GM18526 (cell line): ENCODE measurements around the gene GALK2.

Experiments used
- POLR2A ChIP-seq: IDR thresholded peaks from 3 replicates; pipeline ENCODE4 v1.6.1; 2011; ENCODE audit not compliant: insufficient read length; ENCODE audit errors: extremely low read depth

Gene GALK2

DNA sequence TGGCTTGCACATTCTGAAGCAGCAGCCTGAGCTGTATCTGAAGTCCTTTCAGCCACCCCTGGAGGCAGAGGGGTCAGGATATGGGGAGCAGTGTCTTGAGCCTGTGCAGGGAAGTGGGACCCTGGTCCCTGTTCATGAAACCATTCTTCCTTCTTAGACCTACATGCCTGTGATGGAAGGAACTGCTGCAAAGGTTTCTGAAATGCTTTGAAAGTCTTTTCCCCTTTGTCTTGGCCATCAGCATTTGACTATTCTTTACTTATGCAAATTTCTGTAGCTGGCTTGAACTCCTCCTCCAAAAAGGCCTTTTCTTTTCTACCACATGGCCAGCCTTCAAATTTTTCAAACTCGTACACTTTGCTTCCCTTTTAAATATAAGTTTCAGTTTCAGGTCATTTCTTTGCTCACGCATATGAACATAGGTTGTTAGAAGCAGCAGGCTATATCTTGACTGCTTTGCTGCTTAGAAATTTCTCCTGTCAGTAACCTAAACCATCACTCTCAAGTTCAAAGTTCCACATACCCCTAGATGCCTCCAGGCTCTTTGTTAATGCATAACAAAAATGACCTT is 62.3 kb downstream of the GALK2 start:
- no peak for TF ChIP-seq POLR2A

DNA sequence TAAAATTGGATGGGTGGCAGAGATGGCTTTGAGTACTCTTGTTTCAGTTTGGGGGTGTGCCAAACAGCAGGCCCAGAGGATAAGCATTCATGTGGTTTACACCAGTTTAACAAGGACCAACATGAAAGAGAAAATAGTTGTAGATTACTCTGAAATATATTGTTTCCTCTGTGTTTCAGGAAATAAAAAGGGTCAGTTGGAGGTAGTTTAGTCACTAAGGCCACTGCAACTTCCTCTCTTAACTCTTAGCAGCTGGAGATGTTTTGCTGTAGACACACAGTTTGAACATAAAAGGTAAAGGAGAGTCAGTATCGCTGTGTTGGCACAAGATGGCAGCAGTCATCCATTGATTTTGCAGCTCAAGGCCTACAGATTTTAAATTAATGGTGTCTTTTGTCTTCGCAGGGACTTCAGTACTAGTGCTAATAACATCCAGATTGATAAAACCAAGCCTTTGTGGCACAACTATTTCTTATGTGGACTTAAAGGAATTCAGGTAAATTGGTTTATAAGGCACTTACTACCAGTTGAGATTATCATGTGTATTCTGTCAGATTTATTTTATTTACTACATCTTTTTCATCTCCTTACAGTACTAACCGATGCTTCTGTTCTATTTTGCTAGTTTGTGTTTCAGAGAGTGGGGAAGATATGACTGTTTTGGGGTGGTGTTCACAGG is 65.5 kb downstream of the GALK2 start:
- TF ChIP-seq POLR2A: no peak

DNA sequence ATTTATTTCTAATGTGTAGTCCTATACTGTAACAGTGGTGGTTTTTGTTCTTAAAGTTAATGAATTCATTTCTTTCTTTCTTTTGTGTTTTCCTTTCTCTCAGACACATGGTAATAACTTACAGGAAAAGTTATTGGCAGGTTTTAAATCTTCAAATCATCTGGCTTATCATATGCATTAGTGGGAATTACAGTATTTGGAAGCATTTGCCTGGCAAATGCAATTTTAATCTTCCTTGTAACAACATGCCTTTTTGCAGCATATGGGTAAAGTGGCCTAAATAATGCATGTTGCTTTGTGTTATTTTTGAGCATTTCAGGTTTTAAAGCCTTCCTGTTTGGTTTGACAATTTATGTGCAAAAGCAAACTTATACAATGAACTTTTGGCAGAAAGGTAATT is 66.8 kb downstream of the GALK2 start:
- TF ChIP-seq POLR2A: no peak

DNA sequence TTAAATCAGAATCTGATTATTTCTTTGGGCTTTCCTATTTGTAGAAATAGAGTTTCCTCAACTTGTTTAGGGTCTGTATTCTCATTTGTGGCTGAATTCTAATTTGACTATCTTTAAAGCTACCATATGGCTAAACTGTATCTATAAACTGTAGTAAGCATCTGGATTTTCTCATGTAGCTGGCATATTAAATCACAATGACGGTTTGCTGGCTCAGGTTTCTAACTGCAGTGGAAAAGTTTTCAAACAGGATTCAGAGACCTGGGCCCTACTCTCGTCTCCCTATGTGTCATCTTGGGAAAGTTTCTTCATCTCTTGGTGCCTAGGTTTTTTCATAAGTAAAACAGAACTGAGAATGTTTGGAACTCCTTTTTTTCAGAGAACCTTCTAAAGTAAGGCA is 68.3 kb downstream of the GALK2 start:
- TF ChIP-seq POLR2A: no peak

GRCh38 chr15:49239105-49239504 is 69.1 kb downstream of the GALK2 start:
- TF ChIP-seq POLR2A: no peak

DNA sequence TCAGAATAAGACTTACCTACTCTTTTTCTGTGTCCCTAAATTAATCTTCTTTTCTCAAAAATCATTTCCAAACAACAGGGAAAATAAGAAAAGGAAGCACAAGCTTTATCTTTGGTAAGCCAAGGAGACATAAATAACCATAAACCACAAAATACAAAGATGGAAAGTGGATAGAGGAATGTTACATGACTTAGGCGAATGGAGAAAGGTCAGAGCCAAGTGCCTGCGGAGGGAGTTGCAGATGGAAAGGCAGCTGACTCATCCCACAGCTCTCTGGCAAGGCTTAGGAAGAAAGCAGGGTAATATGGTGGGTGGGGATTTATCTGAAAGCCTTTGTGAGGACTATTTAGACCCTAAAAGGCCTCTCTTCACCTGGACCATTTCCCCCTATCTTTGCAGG is 72.8 kb downstream of the GALK2 start:
- no peak for TF ChIP-seq POLR2A

DNA sequence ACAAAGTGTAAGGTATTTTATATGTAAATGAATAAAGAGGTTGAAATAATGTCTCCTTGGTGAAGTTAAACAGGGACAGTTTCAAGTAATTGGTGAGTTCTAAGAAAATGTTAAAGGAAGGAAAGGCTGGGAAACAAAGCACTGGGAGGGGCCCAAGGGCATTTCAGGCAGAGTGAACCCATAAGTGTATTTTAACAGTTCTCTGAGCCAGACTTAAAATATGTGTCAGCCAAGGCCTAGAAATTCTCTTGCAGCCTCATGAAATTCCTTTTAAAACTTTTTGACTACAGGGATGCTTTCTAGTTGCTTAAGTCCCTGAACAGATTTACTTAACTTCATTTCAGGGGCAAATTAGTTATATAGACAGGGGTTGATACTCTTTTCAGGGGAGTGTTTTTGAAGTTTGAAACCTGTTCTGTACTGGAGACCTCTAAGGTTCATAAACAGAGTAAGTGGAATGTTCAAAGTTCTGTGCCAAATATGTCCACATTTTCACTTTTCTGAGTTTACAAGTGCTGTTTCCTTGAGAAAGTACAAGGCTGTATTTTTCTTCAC is 77.6 kb downstream of the GALK2 start:
- no peak for TF ChIP-seq POLR2A

GRCh38 chr15:49248291-49248690 is 78.2 kb downstream of the GALK2 start:
- no peak for TF ChIP-seq POLR2A

DNA sequence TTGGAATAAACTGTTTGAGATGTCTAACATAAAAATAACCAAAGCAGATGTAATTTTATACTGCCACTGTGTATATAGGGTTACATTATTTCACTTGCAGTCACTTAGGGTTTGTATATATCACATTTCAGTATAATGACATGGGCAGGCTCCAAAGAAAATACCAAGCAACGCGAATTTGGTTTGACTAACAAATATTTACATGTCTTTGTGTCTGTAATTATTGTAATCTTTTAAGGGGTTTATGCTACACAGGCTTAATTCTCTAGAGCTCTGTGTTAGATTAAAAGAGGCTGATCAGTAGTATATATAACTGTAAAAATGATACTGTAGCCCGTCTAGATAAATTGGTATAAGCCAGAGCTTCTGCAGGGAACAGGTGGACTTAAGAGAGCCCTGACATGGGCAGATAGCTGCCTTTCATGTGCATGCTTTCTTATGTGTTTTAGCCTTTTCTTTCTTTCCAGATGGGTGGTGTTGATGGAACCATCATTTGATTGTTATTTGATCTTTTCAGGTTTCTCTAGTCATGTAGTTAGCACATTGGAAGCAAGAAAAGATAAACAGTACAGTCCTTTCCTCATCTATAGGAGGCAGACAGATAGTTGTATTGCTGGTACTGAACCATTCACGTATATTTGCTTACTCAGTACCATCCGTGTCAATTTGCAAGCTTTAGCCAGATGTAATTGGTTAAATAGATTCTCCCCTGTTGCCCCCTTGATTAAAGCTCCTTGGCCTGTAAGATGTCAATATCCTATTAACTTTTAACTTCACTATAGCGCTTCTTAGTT is 86.1 kb downstream of the GALK2 start:
- no peak for TF ChIP-seq POLR2A

DNA sequence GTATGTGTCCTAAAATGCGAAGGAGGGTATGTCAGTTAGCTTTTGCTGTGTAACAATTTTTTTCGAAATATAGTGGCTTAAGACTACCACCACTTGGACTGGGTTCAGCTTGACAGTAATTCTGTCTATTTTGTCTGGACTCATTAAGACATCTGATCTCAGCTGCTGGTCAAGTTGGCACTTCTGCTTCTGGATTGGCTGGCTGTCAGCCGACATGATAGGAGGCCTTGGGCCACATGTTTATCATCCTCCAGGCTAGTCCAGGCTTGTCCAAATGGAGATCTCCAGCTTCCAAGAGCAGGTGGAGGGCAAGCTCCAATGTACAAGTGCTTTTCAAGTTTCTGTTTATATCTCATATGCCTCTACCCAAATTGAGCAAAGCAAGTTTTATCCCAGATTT is 95.9 kb downstream of the GALK2 start:
- TF ChIP-seq POLR2A: no peak

DNA sequence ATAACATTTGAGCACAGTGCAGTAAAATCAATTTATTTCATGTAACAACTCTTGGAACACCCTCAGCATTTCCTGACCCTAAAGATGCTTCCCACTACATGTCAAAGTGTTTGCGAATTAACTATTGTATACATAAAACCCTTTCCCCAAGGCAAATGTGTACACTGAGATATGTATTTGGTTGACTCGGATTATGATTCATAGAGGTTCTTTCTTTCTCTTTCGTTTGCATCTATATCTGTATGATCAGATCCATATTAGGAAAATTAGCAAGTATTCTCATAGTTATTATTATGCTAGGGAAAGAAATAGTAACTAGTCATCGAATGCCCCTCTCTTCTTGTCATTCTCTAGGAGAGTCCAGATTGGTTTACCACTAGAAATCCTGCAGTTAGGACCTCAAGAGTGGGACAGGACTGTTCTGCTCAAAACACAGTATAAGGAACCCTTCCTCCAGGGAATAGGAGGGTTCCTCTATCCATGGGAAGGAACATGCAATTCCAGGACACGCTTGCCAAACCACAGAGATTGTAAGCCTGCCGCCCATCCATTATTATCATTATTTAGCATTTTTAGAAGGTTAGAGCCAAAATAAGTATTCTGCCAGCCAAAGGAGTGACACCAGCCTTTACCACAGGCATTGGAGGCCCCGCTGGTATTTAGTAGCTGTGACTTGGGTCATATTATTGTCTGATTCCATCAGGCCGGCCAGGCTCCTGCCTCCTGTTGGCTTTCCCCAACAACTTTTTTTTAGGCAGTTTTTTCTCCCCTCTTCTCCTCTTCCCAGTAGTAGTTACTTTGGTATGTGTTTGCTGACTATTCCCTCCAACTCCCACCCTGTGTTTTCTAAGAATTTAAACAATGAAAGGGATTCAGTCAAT is 100.7 kb downstream of the GALK2 start:
- TF ChIP-seq POLR2A: no peak

DNA sequence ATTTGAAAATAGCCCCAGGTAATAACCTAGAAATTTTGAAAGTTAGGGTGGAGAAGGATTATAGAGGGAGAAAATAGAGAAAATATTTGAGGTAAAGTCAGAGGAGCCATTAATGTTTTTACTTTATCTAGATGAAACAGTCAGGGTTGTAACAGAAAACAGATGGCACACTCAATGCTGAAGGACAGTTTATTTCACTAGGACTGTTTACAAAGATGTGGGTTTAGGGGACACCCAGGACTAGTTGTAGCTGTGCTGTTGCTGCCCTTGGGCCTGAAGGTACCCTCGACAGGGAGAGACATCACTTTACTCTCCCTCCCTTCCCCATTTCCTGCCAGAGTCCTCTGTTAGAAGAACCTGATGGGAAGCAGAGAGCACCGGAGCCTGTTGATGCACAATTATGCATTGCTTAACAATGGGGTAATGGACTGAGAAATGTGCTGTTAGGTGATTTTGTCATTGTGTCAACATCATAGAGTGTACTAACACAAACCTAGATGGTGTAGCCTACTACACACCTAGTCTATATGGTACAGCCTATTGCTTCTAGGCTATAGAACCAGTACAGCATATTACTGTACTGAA is 103.8 kb downstream of the GALK2 start:
- no peak for TF ChIP-seq POLR2A

DNA sequence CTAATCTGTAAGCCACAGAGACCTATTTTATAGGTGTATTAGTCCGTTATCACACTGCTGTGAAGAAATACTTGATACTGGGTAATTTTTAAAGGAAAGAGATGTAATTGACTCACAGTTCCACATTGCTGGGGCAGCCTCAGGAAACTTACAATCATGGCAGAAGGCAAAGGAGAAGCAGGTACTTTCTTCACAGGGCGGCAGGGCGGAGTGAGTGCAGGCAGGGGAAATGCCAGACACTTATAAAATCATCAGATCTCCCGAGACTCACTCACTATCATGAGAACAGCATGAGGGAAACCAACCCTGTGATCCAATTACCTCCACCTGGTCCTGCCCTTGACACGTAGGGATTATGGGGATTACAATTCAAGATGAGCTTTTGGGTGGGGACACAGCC is 108.7 kb downstream of the GALK2 start:
- no peak for TF ChIP-seq POLR2A

DNA sequence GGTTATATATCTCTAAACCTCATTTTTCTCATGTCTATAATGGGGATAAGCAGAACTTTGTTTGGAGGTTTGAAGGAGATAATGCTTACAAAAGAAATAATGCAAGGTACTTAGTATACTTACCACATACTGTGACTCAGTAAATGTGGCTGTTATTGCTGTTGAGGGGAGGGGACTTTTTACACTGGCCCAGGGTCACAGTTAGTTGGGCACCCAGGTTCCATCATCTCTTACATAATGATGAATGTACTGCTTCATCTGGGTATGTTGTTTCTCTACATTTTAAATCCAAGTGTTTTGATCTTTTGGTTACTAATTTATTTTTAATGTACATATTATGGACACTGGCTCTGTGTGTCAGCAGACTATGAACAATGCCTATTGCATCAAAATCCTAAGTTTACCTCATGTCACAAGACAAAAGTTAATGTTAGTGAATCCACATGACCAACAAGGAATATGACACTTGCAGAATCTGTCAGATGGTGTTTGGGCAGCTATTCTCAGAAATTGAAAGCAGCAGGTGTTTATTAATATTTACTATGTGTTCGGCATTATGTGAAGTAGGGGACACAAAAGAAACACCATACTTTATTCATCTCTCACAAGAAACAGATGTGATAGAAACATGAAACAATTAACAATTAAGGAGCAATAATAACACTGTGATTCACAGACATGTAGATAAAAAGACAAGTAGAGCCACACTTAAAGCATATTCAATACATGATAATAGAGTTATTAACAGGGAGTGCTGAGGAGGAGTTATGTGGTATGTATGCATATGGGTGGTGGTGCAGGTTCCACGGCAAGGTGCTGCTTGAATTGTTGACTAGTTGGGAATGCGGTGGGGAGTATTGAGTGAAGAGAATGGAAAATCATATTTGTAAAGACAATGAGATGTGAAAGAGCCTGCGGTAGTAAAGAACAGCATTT is 109.7 kb downstream of the GALK2 start:
- TF ChIP-seq POLR2A: no peak
